Islet of Langerhans (tissue), 1 donor: ENCODE measurements around the gene PLXNA2.

ENCODE experiments used
- FAIRE-seq: peaks from one replicate; lab custom pipeline; 2011; peaks lifted over from hg19 to GRCh38; lab: Jason Lieb, UNC

The PLXNA2 gene

DNA sequence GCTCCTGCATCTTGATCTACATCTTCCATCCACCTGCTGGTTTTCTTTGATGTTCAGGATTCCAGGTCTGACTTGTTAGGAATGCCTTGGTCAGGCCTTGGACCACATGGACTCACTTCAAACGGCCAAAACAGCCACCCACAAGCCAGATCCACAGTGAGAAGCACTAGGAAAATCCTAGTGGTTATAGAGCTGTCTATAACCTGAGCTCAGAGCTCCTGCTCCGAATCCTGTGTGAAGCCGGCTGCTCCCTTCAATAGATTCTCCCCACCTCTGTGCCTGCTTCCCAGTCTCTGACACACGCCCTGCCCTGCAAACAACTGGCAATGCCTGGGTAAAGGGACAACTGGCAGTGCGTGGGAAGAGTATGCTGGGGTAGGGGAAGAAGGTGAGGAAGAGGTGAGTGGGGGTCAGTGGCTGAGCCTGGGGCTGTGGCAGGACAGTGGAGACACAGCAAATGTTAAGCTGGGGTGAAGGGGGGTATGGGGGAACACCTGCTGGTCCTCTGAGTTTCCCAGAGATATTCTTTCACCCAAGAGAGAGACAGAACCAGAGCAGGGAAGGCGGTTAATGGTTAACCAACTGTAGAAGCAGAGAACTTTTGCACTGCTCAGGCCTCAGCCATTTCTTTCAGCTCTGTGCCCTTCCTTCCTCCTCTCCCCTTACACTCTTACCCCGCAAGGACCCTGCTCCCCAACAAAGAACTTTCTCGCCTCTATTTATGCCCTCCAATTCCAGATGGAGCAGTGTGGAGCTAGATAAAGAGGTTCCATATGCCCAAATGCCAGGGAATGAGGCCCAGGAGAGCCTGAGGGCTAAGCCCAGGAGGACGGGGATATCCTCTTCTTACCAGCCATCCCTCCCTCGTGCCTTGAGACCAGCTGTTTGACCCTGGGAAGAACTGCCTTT is 4.5 kb downstream of the PLXNA2 start:
- no peak for FAIRE-seq

DNA sequence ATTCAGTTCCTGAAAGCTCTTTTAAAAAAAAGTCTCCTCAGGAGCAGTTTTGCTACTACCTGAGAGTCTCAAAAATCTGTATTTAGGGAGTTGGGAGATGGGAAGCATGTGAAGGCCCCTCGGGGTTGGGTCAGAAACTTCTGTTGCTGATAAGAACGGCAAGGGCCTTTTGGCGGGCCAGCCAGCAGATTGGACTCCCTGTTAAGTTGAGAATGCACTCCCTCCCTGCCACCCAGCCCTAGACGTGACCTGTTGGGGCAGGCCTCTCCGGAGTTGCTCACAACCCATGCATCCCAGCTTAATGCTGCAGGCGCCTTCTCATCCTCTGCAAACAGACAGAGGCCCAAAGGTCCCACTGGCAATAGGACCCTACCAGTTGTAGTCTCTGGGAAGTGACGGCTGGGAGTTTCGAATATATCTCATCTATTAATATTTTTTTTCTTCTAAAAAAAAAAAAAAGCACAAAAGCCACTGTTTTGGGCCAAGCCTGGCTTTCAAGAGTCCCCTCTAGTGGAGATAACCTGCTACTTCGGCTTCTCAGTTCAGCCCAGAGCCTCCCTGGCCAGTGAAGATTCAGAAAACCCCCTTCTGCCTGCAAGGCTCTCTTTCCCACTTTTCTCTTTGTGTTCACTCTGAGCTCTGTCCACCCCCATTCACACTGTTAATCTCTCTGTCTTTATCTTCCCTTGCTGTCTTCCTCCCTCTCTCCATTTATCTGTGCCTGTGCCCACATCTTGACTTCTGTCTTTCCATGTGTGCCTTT is 5.3 kb downstream of the PLXNA2 start:
- no peak for FAIRE-seq

DNA sequence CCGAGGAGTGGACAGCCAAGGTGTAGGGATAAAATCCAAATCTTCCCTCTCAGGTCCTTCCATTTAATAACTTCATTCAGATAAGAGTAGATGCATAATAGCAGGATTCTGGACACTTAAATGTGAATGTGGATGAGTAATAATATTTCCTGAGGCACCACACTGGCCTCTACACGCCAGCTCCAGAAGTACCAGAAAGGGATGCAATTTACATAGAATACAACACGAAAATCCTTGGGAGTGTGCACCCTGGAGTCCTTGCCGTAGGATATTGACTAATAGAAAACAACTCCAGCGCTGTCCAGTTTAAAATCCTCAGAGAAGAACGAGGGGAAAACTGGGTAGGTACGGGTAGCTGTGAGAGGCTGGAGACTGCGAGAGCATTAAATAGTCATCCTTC is 6.9 kb downstream of the PLXNA2 start:
- FAIRE-seq = no peak

DNA sequence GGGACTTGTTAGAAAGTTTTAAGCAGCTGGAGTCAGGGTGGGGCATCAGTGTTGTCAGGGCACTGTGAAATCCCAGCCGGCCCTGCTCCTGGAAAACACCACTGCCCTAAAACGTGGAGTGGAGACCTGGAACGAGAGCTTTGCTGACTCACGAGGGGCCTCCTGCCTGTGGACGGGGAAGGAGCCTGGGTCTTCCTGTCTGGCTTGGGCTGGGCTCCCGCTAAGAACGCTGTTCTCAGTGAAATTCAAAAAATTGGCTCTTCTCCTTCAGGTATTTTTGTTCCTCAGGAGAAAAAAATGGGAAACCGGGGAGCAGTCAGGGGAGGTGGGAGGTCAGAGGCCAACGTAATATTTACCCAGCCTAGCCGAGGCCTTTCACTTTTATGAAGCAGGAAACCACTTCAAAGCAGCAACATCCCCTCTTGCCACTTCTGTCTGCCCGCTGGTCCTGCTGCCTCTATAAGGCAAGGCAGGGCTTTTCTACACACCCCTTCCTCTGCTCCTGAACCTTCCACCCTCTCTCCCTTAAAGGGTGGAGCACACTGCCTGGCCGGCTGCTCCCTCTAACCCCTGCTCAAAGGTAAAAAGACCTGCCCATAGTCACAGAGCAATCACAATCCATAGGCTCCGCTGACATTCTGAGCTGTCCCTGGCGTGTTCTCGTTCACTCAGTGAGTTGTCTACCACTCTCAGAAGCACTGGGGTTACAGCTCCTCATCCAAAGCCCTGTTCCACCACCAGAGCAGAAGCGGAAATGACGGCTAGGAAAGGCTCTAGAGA is 8.0 kb downstream of the PLXNA2 start:
- no peak for FAIRE-seq

DNA sequence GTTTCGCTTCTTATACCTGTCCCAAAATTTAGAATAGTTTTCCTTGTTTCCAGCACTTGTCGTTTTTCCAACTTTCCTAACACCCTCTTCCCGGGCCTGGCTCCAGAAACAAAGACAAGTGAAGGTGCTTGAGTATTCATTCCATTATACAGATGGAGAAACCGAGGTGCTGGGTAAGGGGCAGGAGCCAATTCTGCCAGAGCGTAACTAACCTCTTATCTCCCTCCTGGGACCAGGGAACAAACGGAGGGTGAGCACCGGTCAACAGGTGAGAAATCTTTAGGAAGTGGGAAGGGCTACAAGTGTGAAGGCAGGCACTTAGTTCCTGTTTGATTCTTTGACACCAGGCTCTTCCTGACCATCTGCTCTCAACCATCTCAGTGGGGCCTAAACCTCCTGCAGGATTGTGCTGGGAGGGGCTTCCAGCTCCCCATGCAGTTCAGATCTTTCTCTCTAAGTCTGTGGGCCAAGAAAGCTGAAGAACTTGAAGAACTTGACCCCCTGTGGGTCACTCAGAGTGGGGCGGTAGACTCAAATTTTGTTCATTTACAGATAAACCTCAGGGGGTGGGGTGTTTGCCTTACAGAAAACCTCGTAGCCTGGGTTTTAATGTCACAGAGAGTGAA is 8.7 kb downstream of the PLXNA2 start:
- FAIRE-seq = no peak

DNA sequence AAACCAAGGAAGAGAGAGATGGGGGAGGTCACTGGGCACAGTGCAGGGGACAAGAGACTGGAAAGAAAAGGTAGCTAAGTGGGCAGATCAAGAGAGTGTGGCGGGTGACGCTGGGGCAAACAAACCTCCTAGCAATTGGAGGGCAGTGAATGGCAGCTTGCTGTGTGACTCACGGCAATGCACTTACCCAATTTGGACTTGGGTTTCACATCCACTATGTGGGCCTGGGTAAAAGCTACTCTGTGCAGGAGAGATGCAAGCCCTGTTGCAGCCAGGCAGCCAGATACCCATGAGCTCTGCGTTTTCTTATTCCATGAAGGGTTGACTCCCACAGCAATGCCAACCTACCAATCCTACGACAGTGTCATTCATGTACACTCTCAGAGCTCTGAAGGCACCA is 9.5 kb downstream of the PLXNA2 start:
- no peak for FAIRE-seq

DNA sequence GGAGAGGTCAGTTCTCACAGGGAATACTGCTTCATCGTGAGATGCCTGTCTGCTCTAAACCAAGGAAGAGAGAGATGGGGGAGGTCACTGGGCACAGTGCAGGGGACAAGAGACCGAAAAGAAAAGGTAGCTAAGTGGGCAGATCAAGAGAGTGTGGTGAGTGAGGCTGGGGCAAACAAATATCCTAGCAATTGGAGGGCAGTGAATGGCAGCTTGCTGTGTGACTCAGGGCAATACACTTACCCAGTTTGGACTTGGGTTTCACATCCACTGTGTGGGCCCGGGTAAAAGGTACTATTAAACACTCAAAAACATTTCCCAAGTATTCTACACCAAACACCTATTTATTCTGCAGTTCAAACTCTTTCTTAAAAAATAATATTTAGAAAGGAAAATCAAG is 10.2 kb downstream of the PLXNA2 start:
- no peak for FAIRE-seq

DNA sequence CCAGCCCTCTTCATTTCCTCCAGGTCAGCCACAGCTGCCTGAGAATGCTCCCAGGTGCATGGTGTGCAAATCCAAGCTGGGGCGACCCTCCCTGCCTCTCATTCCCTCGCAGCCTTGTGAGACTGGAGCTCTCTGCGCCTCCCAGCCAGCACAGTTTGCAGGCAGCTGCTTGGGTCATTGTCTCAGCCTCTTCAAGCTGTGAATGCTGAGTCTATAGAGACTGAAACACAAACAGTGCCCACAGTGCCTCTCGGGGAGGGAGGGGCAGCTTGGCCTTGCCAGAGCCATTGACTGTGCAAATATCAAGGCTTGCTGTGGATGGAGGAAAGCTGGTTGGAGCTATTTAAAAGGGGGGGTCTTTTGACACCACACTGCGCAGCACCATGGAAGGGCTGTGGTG is 10.6 kb downstream of the PLXNA2 start:
- FAIRE-seq = no peak

DNA sequence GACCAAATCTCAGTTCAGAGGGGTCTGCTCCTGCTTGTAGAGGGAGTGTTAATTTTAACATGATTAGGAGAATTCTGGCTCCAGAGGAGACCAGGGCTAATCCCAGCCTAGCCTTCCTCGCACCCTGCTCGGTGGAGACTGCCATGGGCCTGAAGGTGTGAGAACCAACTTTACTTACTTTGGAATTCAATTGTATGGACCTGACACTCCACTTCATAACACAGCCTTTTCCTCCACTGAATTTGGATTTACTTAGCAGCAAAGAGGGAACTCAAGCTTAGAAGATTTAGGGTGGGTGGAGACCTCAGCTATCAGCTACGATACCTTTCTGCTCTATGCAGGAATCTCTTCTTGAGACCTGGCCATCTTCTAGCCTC is 11.5 kb downstream of the PLXNA2 start:
- no peak for FAIRE-seq

DNA sequence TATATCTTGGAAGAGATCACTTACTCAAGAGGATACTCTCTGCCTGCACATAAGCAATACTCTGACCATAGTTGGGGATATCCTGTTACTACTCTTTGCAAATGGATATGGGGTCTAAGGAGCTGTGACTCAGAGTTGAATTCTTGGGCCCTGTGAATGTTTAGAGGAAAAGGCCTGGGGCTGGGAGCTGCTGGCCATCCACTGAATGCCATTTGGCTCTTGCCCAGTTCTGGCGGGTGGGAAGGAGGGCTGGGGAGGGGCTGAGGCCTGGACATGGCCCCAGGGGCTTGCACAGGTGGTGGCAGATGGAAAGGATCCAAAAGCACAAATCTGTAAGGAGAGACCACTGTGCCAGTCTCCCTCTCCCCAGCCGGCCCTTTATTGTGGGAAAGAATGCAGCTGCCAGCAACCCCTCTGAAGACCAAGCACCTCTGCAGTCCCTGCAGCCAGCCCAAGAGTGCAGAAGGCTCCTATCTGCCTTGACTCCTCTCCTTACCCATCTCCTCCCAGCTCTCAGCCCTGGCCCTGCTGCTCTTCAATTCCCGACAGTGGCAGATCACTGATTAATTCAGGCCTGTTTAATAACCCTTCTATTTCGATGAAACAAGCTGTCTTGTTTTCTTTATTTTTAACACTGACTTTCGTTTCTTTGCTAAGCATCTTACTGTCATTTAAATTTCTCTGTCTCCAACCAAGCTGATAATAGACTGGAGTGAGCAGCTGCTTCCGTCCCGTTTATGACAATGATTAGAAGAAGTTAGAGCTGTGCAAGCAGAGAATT is 12.1 kb downstream of the PLXNA2 start:
- FAIRE-seq = no peak

DNA sequence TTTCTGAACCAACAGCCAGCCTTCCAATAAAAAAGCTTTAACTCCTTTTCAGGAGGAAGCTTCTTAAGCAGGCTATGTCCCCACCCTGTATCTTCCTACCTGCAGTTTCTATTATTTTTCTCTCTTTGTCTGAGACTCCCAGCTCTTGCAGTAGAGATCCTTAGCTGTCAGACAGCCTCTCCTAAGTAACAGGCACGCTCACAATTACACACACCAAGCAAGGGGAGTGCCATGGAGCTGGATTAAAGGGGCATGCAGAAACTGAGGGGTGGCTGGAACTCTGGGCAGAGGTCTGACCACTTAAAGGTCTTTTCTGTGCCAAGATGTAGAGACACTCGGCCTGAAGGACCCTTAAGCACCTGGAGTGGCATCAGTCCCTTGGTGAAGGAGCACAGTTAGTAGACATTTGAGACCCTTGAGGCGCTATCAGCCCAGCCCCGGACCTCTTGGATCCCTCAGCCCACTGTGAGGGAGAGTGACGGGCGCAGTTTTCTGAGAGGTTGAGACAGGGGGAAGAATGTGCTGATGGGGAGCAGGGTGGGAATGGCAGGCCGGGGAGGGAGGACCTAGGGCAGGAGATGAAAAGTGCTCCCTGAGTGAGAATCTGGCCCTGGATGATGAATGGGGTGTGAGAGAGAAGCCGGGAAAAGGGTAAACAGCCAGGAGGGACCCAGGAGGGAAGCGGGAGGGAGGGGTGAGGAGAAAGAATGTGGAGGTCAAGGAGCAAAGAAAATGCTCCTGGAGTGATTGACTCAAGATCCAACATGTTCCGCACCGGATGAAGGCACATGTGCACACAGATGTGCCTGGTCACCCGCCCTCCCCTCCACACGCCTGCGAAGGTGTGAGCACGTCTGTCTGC is 13.3 kb downstream of the PLXNA2 start:
- no peak for FAIRE-seq

DNA sequence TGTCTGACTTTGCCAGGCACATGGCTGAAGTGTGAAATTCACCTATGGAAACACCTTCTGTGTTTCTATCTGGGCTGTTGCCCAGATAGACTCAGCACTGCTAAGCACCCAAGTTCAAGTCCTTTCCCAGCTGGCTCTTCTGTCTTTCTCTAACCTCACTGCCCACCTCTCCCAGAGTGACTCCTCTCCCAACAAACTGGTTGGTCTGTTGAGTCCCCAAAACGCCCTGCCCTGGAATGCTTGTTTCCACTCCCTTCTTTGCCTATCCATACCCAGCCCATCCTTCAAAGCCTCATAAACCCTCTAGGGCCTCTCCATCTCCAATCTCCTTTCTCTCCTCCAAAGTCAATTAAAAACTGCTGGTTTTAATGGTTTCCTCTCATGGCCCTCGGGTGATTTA is 15.6 kb downstream of the PLXNA2 start:
- FAIRE-seq = no peak

DNA sequence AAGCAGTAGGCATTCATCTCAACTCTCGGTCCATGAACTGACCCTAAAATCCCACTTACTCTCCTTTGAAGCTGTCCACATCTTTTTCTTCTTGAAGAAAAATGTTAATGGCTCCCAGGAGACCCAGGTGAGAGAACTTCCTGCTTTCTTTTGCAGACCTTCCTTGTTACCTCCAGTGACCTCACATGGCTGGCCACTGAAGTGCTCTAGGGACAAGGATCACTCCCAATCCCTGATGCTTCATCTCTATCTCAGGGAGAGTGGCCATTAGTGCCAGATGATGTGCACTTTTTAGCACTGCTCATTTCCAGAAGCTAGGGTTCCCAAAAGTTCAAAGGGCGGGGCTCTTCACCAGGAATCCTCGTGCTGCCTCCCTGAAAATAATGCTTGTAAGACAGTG is 16.2 kb downstream of the PLXNA2 start:
- FAIRE-seq = no peak

DNA sequence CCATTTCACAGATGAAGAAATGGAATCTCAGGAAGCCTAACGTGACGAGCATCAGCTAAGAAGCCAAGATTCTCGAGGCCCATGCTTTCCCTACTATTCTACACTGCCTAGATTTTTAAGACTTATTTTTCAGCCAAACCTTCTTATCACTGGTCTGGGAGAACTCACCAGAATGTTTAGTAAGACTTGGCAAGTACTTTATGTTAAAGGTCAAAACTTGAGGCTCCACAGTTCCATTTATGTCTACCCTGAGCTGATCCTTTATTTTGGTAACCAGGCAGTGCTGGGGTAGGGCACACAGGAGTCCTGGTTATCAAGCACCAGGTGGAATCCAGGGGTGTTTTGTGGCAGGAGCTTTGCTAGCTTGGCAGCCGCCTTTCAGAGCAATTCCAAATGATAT is 16.8 kb downstream of the PLXNA2 start:
- no peak for FAIRE-seq

DNA sequence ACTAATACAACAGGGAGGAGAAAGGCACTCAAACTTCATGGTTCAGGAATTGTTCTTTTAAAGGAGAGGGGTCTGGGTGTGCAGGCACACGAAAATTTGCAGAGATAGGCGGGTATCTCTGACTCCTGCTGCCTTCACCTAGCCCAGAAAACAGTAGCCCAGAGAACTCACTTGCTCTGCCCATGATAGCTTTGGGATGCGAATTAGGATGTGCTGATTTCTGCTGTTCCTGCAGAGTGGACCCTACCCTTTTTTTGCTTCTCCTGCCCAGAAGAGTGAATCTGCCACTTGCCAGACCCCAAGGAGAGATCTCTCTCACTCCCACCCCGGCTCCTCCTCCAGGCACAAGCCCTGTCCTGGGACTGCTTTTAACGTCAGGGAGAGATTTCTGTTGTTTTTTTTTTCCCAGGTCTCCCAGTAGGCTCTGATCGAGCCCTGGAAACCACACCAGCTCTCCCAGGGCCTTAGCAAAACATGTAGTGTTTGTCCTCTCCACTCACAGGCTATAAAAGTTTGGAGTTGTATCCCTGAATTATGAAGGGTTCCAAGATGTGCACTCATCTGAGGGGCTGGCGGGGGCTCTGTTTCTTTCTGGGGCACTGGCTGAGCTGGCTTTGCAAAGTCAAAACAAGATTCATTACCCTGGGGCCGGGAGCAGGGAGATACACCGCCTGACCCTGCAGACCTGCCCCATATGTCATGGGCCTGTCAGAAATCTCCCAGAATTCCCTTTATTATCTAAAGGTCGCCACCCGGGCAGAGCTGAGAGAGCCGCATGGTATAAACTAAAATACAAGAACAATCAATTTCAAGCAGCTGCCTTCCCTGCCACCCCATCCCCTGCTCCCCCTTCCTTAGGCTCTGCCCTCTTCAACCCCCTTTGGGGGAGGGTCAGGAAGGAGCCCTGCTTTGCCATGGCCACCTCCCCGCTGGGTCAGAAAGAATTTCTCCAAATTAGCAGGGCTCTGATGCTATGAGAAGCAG is 17.9 kb downstream of the PLXNA2 start:
- FAIRE-seq = no peak

DNA sequence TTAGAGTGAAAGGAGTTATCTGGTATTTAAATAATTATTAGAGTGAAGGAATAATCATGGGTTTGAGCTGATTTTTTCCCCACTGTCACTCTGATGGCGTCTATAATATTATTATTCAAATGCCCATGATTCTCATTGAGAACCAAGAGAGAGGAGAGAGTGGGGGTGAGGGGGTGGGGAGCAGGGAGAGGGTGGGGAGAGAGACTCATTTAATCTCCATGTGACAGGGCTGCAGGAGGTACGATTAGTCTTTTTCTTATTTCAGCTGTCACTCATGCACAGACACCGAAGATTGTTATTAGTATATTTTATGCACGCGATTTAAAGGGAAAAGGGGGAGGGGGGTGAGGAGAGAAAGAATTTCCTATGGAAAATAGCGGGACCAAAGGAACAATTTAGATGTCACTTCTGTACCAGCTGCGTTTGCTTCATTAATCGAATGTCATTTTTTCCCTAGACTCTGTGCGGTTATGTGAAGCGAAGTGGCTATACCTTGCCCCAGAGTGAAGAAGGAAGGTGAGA is 19.9 kb downstream of the PLXNA2 start:
- FAIRE-seq = no peak

DNA sequence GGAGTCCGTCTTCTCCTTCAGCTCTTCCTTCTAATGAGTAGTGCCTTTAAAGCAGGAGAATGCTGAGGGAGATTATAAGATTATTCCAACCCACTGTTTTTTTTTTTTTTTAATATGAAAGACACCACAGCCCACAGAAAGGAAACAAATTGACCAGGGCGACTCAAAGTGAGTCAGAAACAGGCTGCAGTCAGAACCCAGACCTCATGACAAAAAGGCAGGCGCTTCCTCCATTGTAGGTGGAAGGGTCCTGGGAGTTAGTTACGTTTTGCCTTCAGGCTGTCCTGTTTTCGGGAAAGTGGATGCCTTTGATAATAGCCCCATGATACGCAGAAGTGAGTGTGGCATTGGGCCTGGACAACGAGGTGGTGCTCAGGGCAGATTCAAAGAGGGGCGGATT is 21.0 kb downstream of the PLXNA2 start:
- no peak for FAIRE-seq

DNA sequence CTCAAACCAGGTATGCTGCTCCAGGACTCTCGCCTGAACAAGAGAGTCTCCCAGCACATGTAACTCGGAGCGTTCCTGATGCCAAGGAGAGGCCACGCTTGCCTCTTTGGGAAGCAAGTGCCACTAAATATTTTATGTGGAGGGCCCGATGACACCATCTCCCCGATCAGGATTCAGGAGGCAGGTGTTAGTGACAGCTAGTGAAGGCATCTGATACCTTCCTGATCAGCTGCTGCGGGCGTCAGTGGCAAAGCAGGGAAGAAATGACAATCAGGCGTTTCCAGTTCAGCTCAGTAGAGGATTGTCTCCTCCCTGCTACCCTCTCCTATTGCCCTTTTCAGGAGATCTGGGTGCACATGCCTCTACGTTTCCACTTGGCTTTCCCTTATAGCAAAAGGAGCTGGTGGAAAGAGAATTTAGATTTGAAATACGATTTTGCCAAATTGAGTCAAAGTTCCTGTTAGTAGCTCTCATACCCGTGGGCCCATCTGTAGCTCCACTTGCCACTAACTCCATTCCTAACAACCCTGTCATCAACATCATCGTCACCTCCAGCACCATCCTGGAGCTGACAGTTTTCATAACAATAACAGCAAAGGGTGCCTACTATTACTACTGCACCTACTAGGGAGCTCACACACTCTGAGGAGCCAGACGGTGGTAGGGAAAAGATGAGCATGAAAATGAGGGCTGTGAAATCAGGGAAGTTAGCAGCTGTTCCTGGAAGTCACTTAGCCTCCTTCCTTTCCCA is 21.6 kb downstream of the PLXNA2 start:
- no peak for FAIRE-seq

DNA sequence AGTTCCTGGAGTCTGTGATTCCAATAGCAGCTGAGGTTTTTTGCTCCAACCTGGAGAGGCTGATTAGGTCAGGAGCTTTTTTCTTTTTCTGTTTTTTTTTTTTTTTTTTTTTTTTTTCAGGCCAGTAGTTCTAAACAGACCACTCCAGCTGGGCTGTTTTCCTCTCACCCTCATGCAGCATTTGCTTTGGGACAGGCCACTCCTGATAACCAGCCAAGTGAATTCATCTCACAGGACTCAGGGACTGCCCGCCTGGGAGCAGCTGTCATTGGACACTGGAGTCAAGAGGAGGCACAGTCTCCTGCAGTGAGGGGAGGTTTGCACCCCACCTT is 22.9 kb downstream of the PLXNA2 start:
- no peak for FAIRE-seq
